ENCODE results near the gene RPS15.

The RPS15 gene

DNA sequence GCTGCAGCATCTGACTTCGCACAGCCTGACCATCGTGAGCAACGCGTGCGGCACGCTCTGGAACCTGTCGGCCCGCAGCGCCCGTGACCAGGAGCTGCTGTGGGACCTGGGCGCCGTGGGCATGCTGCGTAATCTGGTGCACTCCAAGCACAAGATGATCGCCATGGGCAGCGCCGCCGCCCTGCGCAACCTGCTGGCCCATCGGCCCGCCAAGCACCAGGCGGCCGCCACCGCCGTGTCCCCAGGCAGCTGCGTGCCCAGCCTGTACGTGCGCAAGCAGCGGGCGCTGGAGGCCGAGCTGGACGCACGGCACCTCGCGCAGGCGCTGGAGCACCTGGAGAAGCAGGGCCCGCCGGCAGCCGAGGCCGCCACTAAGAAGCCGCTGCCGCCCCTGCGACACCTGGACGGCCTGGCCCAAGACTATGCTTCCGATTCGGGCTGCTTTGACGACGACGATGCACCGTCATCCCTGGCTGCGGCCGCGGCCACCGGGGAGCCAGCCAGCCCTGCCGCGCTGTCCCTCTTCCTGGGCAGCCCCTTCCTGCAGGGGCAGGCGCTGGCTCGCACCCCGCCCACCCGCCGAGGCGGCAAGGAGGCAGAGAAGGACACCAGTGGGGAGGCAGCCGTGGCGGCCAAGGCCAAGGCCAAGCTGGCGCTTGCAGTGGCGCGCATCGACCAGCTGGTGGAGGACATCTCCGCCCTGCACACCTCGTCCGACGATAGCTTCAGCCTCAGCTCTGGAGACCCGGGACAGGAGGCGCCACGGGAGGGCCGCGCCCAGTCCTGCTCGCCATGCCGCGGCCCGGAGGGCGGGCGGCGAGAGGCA is 27.2 kb downstream of the RPS15 start:
- H3K4me2 ChIP-seq (ENCODE audit: low read length), result no peak overlapping the region
- H3K27me3 ChIP-seq (ENCODE audit: insufficient read depth, low read length), result 0 out of 2 replicates have a peak, but pooled peaks cover 4% of the 10 kb centered on the region
- no peak overlapping the region for H3K9ac ChIP-seq (ENCODE audit: low read length)
- H3K4me1 ChIP-seq (ENCODE audit: insufficient read depth, low read length, severe bottlenecking), result peaks cover 1% of the 10 kb centered on the region
- H3K9me2 ChIP-seq (ENCODE audit: low read depth, low read length), result no peaks in the 10 kb centered on the region
- H3K4me3 ChIP-seq (ENCODE audit: low read depth, low read length, poor library complexity, severe bottlenecking), result no peak overlapping the region
- TF ChIP-seq, protein P1, sequence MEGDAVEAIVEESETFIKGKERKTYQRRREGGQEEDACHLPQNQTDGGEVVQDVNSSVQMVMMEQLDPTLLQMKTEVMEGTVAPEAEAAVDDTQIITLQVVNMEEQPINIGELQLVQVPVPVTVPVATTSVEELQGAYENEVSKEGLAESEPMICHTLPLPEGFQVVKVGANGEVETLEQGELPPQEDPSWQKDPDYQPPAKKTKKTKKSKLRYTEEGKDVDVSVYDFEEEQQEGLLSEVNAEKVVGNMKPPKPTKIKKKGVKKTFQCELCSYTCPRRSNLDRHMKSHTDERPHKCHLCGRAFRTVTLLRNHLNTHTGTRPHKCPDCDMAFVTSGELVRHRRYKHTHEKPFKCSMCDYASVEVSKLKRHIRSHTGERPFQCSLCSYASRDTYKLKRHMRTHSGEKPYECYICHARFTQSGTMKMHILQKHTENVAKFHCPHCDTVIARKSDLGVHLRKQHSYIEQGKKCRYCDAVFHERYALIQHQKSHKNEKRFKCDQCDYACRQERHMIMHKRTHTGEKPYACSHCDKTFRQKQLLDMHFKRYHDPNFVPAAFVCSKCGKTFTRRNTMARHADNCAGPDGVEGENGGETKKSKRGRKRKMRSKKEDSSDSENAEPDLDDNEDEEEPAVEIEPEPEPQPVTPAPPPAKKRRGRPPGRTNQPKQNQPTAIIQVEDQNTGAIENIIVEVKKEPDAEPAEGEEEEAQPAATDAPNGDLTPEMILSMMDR (IDR thresholded peaks at IDR 0.05; ENCODE audit: low read length), result no peak
- no peak for TF ChIP-seq EZH2 (IDR thresholded peaks at IDR 0.05; ENCODE audit: borderline replicate concordance, low read length)
- no peaks in the 10 kb centered on the region for H3F3A ChIP-seq (ENCODE audit: insufficient read depth, low read length)
- H3K27ac ChIP-seq (ENCODE audit: low read depth, low read length, poor library complexity, severe bottlenecking), result no peak overlapping the region
- no peaks in the 10 kb centered on the region for H4K20me1 ChIP-seq (ENCODE audit: insufficient read depth, low read length)
- no peaks in the 10 kb centered on the region for H3K9me3 ChIP-seq (ENCODE audit: low read length)
- H3K36me3 ChIP-seq (ENCODE audit: insufficient read depth, low read length), result no peaks in the 10 kb centered on the region
- H3K79me2 ChIP-seq (ENCODE audit: insufficient read depth, low read length), result no peaks in the 10 kb centered on the region
- no peak overlapping the region for H2AFZ ChIP-seq (ENCODE audit: low read length)

DNA sequence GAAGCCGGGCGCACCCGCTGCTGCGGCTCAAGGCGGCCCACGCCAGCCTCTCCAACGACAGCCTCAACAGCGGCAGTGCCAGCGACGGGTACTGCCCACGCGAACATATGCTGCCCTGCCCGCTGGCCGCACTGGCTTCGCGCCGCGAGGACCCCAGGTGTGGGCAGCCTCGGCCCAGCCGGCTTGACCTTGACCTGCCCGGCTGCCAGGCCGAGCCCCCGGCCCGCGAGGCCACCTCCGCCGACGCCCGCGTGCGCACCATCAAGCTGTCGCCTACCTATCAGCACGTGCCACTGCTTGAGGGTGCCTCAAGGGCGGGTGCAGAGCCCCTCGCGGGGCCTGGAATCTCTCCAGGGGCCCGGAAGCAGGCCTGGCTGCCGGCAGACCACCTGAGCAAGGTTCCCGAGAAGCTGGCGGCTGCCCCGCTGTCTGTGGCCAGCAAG is 27.8 kb downstream of the RPS15 start:
- Histone ChIP-seq H3K27ac (ENCODE audit: low read depth, low read length, poor library complexity, severe bottlenecking) (no peak overlapping the region), H3K27me3 (ENCODE audit: insufficient read depth, low read length) (0 out of 2 replicates have a peak, but pooled peaks cover 4% of the 10 kb centered on the region), H3K4me3 (ENCODE audit: low read depth, low read length, poor library complexity, severe bottlenecking) (no peak overlapping the region), H4K20me1 (ENCODE audit: insufficient read depth, low read length) (no peaks in the 10 kb centered on the region), H3K36me3 (ENCODE audit: insufficient read depth, low read length) (no peaks in the 10 kb centered on the region), H3K9me3 (ENCODE audit: low read length) (no peaks in the 10 kb centered on the region), H3K4me1 (ENCODE audit: insufficient read depth, low read length, severe bottlenecking) (peaks cover 8% of the 10 kb centered on the region), H3K9me2 (ENCODE audit: low read depth, low read length) (no peaks in the 10 kb centered on the region), H2AFZ (ENCODE audit: low read length) (no peak overlapping the region), H3F3A (ENCODE audit: insufficient read depth, low read length) (no peaks in the 10 kb centered on the region), H3K79me2 (ENCODE audit: insufficient read depth, low read length) (no peaks in the 10 kb centered on the region), H3K4me2 (ENCODE audit: low read length) (no peak overlapping the region), H3K9ac (ENCODE audit: low read length) (no peak overlapping the region)
- TF ChIP-seq, protein P1 (IDR thresholded peaks at IDR 0.05; ENCODE audit: low read length), result no peak
- no peak for TF ChIP-seq EZH2 (IDR thresholded peaks at IDR 0.05; ENCODE audit: borderline replicate concordance, low read length)

DNA sequence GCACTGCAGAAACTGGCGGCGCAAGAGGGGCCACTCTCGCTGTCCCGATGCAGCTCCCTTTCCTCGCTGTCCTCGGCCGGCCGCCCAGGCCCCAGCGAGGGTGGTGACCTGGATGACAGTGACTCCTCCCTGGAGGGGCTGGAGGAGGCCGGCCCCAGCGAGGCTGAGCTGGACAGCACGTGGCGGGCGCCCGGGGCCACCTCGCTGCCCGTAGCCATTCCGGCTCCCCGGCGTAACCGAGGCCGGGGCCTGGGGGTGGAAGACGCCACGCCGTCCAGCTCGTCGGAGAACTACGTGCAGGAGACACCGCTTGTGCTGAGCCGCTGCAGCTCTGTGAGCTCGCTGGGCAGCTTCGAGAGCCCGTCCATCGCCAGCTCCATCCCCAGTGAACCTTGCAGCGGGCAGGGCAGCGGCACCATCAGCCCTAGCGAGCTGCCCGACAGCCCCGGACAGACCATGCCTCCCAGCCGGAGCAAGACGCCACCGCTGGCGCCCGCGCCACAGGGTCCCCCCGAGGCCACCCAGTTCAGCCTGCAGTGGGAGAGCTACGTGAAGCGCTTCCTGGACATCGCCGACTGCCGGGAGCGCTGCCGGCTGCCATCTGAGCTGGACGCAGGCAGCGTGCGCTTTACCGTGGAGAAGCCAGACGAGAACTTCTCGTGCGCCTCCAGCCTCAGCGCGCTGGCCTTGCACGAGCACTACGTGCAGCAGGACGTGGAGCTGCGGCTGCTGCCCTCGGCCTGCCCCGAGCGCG is 28.4 kb downstream of the RPS15 start:
- Histone ChIP-seq H3K4me2 (ENCODE audit: low read length) (no peak overlapping the region), H3K9me3 (ENCODE audit: low read length) (no peaks in the 10 kb centered on the region), H3K9ac (ENCODE audit: low read length) (no peak overlapping the region), H3F3A (ENCODE audit: insufficient read depth, low read length) (no peaks in the 10 kb centered on the region), H3K27me3 (ENCODE audit: insufficient read depth, low read length) (peaks cover 4% of the 10 kb centered on the region; the same call in 1 of the 2 replicates), H4K20me1 (ENCODE audit: insufficient read depth, low read length) (no peaks in the 10 kb centered on the region), H3K27ac (ENCODE audit: low read depth, low read length, poor library complexity, severe bottlenecking) (no peak overlapping the region), H3K4me1 (ENCODE audit: insufficient read depth, low read length, severe bottlenecking) (peaks cover 11% of the 10 kb centered on the region), H2AFZ (ENCODE audit: low read length) (no peak overlapping the region), H3K9me2 (ENCODE audit: low read depth, low read length) (no peaks in the 10 kb centered on the region), H3K79me2 (ENCODE audit: insufficient read depth, low read length) (no peaks in the 10 kb centered on the region), H3K4me3 (ENCODE audit: low read depth, low read length, poor library complexity, severe bottlenecking) (no peak overlapping the region), H3K36me3 (ENCODE audit: insufficient read depth, low read length) (no peaks in the 10 kb centered on the region)
- TF ChIP-seq EZH2 (IDR thresholded peaks at IDR 0.05; ENCODE audit: borderline replicate concordance, low read length), result no peak
- TF ChIP-seq, protein P1 (IDR thresholded peaks at IDR 0.05; ENCODE audit: low read length), result no peak
